MM.1S (cell line): Measurements from ENCODE around the gene ATG4A.

ENCODE experiments used
- CTCF ChIP-seq: fragments of 300-600 bp; sonication (generic); IDR thresholded peaks from 2 replicates; pipeline ENCODE4 v1.5.1; 2016; ENCODE audit warnings: antibody characterized with exemption, low read length, mixed read lengths
- EZH2phosphoT487 ChIP-seq: fragments of 300-600 bp; sonication (generic); IDR thresholded peaks from 2 replicates; pipeline ENCODE4 v1.6.1; 2018; ENCODE audit warnings: antibody characterized with exemption, low read length

DNA sequence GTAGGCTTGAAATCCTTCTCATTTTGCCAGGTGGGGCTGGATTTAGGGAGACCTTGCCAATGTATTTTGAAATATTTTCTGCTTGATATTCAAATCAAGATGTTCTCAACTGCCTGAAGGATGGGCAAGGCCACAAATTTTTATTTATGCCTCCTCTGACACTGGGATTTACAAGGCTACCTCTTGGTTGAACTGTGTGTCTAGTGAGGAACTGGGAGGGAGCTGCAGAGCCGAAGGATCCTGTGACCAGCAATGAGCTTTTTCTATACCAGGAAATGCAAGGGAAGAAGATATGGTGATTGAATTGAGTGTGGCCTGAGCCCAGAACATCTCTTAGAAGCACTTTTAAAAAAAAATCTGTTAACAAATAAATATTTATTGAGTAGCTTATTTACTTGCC, 31.8 kb upstream of the ATG4A start:
- TF ChIP-seq CTCF: no peak
- TF ChIP-seq EZH2phosphoT487: no peak
